MM.1S (cell line): ENCODE results near the gene PLXND1.

ENCODE experiments used
- CTCF ChIP-seq: fragments of 300-600 bp; sonication (generic); IDR thresholded peaks from 2 replicates; pipeline ENCODE4 v1.5.1; 2016; ENCODE audit warnings: antibody characterized with exemption, low read length, mixed read lengths
- EZH2 ChIP-seq: fragments of 300-600 bp; sonication (generic); optimal IDR thresholded peaks from 2 replicates; pipeline ENCODE3; 2017; ENCODE audit warnings: low read depth, mild to moderate bottlenecking, antibody characterized with exemption, low read length, mixed read lengths

- TF ChIP-seq CTCF, result no peak
- no peak for TF ChIP-seq EZH2
These were observed 58.1 kb downstream of the PLXND1 start for GRCh38 chr3:129548104-129548965.
